OCI-LY1 (cell line): ENCODE measurements around the gene NFIB.

Experiments used
- H2AFZ ChIP-seq: fragments of 200-600 bp; sonication (generic), shearing (Covaris generic); 2 replicates; pipeline ENCODE4 v1.6.0; 2014; ENCODE audit warnings: antibody characterized with exemption, mild to moderate bottlenecking, low read length
- H3F3A ChIP-seq: fragments of 200-600 bp; sonication (generic), shearing (Covaris generic); 2 replicates; pipeline ENCODE4 v1.6.0; 2014; ENCODE audit warnings: mild to moderate bottlenecking, antibody characterized with exemption, low read length, moderate library complexity; ENCODE audit not compliant: insufficient read depth
- H3K27ac ChIP-seq: fragments of 200-600 bp; sonication (generic); 2 replicates; pipeline ENCODE4 v1.5.1; 2014; ENCODE audit warnings: low read length, mixed run types, mild to moderate bottlenecking, low read depth; ENCODE audit not compliant: poor library complexity, severe bottlenecking
- H3K27me3 ChIP-seq: fragments of 200-600 bp; sonication (generic); 2 replicates; pipeline ENCODE4 v1.6.0; 2014; ENCODE audit warnings: antibody characterized with exemption, mild to moderate bottlenecking, low read length, moderate library complexity; ENCODE audit not compliant: insufficient read depth
- H3K36me3 ChIP-seq: fragments of 200-600 bp; sonication (generic); 2 replicates; pipeline ENCODE4 v1.6.1; 2014; ENCODE audit warnings: mild to moderate bottlenecking, antibody characterized with exemption, low read length, moderate library complexity, mixed read lengths; ENCODE audit not compliant: insufficient read depth
- H3K4me1 ChIP-seq: fragments of 200-600 bp; sonication (generic); 2 replicates; pipeline ENCODE4 v1.5.1; 2014; ENCODE audit warnings: mild to moderate bottlenecking, low read length, moderate library complexity; ENCODE audit not compliant: insufficient read depth, severe bottlenecking
- H3K4me2 ChIP-seq: fragments of 200-600 bp; sonication (generic), shearing (Covaris generic); 2 replicates; pipeline ENCODE4 v1.6.1; 2014; ENCODE audit warnings: low read length
- H3K4me3 ChIP-seq: fragments of 200-600 bp; sonication (generic); 2 replicates; pipeline ENCODE4 v1.5.1; 2014; ENCODE audit warnings: low read length, low read depth, mild to moderate bottlenecking, mixed read lengths; ENCODE audit not compliant: poor library complexity, severe bottlenecking
- H3K79me2 ChIP-seq: fragments of 200-600 bp; shearing (Covaris generic); 2 replicates; pipeline ENCODE4 v1.6.1; 2016; ENCODE audit warnings: mixed run types, low read length, mixed read lengths; ENCODE audit not compliant: insufficient read depth
- H3K9ac ChIP-seq: fragments of 200-600 bp; sonication (generic), shearing (Covaris generic); 2 replicates; pipeline ENCODE4 v1.6.1; 2014; ENCODE audit warnings: mild to moderate bottlenecking, low read length, mixed read lengths
- H3K9me2 ChIP-seq: fragments of 200-600 bp; sonication (generic), shearing (Covaris generic); 2 replicates; pipeline ENCODE4 v1.6.1; 2014; ENCODE audit warnings: low read depth, mild to moderate bottlenecking, low read length, mixed read lengths
- H3K9me3 ChIP-seq: fragments of 200-600 bp; shearing (Covaris generic); 2 replicates; pipeline ENCODE4 v1.6.1; 2014; ENCODE audit warnings: low read length, mixed read lengths
- H4K20me1 ChIP-seq: fragments of 200-600 bp; sonication (generic), shearing (Covaris generic); 2 replicates; pipeline ENCODE4 v1.6.0; 2016; ENCODE audit warnings: mild to moderate bottlenecking, low read length; ENCODE audit not compliant: insufficient read depth
- EZH2 ChIP-seq: fragments of 200-600 bp; sonication (generic), shearing (Covaris generic); IDR thresholded peaks from 2 replicates; pipeline ENCODE4 v1.8.0; 2017; ENCODE audit warnings: borderline replicate concordance, mixed run types, mild to moderate bottlenecking, antibody characterized with exemption, low read length, moderate library complexity, mixed read lengths
- TF ChIP-seq, protein P1 (sequence below): fragments of 200-600 bp; sonication (generic), shearing (Covaris generic); IDR thresholded peaks from 2 replicates; pipeline ENCODE4 v1.5.1; 2017; ENCODE audit warnings: mild to moderate bottlenecking, antibody characterized with exemption, low read length, moderate library complexity, mixed read lengths

NFIB gene

DNA sequence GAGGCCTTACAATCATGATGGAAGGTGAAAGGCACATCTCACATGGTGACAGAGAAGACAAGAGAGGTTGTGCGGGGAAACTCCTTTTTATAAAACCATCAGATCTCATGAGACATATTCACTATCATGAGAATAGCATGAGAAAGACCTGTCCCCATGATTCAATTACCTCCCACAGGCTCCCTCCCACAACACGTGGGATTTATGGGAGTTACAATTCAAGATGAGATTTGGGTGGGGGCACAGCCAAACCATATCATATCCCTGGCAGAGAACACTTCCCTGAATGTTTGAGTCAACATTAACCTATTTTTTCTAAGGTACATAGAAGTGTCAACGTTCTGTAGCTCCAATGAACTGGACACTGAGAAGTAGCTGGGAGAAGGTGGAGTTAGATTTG is 280.9 kb downstream of the NFIB start:
- H3F3A ChIP-seq: no peaks in the 10 kb centered on the region
- H3K4me1 ChIP-seq: no peaks in the 10 kb centered on the region
- no peak overlapping the region for H3K9ac ChIP-seq
- no peaks in the 10 kb centered on the region for H3K9me3 ChIP-seq
- H3K9me2 ChIP-seq: no peaks in the 10 kb centered on the region
- H2AFZ ChIP-seq: no peak overlapping the region
- no peak overlapping the region for H3K27ac ChIP-seq
- H3K4me2 ChIP-seq: no peak overlapping the region
- H3K79me2 ChIP-seq: no peaks in the 10 kb centered on the region
- H3K36me3 ChIP-seq: no peaks in the 10 kb centered on the region
- no peaks in the 10 kb centered on the region for H4K20me1 ChIP-seq
- no peak overlapping the region for H3K4me3 ChIP-seq
- H3K27me3 ChIP-seq: no peaks in the 10 kb centered on the region
- no peak for TF ChIP-seq EZH2
- TF ChIP-seq, protein P1, sequence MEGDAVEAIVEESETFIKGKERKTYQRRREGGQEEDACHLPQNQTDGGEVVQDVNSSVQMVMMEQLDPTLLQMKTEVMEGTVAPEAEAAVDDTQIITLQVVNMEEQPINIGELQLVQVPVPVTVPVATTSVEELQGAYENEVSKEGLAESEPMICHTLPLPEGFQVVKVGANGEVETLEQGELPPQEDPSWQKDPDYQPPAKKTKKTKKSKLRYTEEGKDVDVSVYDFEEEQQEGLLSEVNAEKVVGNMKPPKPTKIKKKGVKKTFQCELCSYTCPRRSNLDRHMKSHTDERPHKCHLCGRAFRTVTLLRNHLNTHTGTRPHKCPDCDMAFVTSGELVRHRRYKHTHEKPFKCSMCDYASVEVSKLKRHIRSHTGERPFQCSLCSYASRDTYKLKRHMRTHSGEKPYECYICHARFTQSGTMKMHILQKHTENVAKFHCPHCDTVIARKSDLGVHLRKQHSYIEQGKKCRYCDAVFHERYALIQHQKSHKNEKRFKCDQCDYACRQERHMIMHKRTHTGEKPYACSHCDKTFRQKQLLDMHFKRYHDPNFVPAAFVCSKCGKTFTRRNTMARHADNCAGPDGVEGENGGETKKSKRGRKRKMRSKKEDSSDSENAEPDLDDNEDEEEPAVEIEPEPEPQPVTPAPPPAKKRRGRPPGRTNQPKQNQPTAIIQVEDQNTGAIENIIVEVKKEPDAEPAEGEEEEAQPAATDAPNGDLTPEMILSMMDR: no peak
